GM23248 (cell line): Measurements from ENCODE around the gene ADAT2. TPM values are rescaled to one million over a fixed set of nuclear protein-coding genes. Genes with fewer than 3 reads are reported as not detected.

ENCODE experiments used
- DNase-seq: peaks from one replicate; pipeline ENCODE4 v3.0.0-alpha.2; 2015
- H2AFZ ChIP-seq: fragments of 200-600 bp; sonication (generic); 2 replicates; pipeline ENCODE4 v1.6.1; 2016; ENCODE audit warnings: antibody characterized with exemption
- H3F3A ChIP-seq: fragments of 200-600 bp; sonication (generic); 2 replicates; pipeline ENCODE4 v1.6.1; 2016; ENCODE audit warnings: mild to moderate bottlenecking, antibody characterized with exemption, mixed run types; ENCODE audit not compliant: insufficient read depth
- H3K27ac ChIP-seq: fragments of 200-600 bp; sonication (generic); 2 replicates; pipeline ENCODE4 v1.5.1; 2016; ENCODE audit warnings: mild to moderate bottlenecking
- H3K27me3 ChIP-seq: fragments of 200-600 bp; sonication (generic); replicated peaks from 2 replicates; pipeline ENCODE4 v1.6.1; 2016; ENCODE audit warnings: mild to moderate bottlenecking; ENCODE audit not compliant: insufficient read depth
- H3K36me3 ChIP-seq: fragments of 200-600 bp; sonication (generic); 2 replicates; pipeline ENCODE4 v1.6.1; 2016; ENCODE audit warnings: low read depth, mild to moderate bottlenecking
- H3K4me1 ChIP-seq: fragments of 200-600 bp; sonication (generic); 2 replicates; pipeline ENCODE4 v1.6.1; 2016; ENCODE audit warnings: mild to moderate bottlenecking; ENCODE audit not compliant: insufficient read depth
- H3K4me2 ChIP-seq: fragments of 200-600 bp; sonication (generic); one replicate; pipeline ENCODE4 v1.6.1; 2016; ENCODE audit warnings: mild to moderate bottlenecking; ENCODE audit not compliant: unreplicated experiment
- H3K4me3 ChIP-seq: fragments of 200-600 bp; sonication (generic); 2 replicates; pipeline ENCODE4 v1.5.1; 2016; ENCODE audit warnings: mild to moderate bottlenecking
- H3K79me2 ChIP-seq: fragments of 200-600 bp; sonication (generic); 2 replicates; pipeline ENCODE4 v1.6.1; 2016; ENCODE audit warnings: mild to moderate bottlenecking; ENCODE audit not compliant: insufficient read depth
- H3K9ac ChIP-seq: fragments of 200-600 bp; sonication (generic); 2 replicates; pipeline ENCODE4 v1.6.1; 2016; ENCODE audit warnings: mild to moderate bottlenecking
- H3K9me2 ChIP-seq: fragments of 200-600 bp; sonication (generic); 2 replicates; pipeline ENCODE4 v1.6.1; 2016; ENCODE audit warnings: mixed run types, mild to moderate bottlenecking, moderate library complexity; ENCODE audit not compliant: insufficient read depth
- H3K9me3 ChIP-seq: fragments of 200-600 bp; sonication (generic); one replicate; pipeline ENCODE4 v1.6.1; 2017; ENCODE audit warnings: low read depth
- H4K20me1 ChIP-seq: fragments of 200-600 bp; sonication (generic); 2 replicates; pipeline ENCODE4 v1.6.0; 2016; ENCODE audit not compliant: insufficient read depth
- EZH2 ChIP-seq: fragments of 200-600 bp; sonication (generic); IDR thresholded peaks from 2 replicates; pipeline ENCODE4 v1.6.1; 2018; ENCODE audit warnings: antibody characterized with exemption, mild to moderate bottlenecking; ENCODE audit not compliant: insufficient read depth, poor library complexity, severe bottlenecking
- EZH2phosphoT487 ChIP-seq: fragments of 200-600 bp; sonication (generic); IDR thresholded peaks from 2 replicates; pipeline ENCODE4 v1.6.1; 2018; ENCODE audit warnings: antibody characterized with exemption, moderate library complexity, mild to moderate bottlenecking, low read depth; ENCODE audit not compliant: insufficient read depth
- WGBS, 2 experiments: methylation state at CpG; one replicate each; pipeline ENCODE4 v1.1.6; 2015 to 2017; ENCODE audit warnings: low lambda C conversion rate in 2 of 2, low coverage in 1 of 2; ENCODE audit errors: missing lambda C conversion rate in 2 of 2; 5-methylcytosine and 5-hydroxymethylcytosine counted together
- in situ Hi-C: fragments of 300-500 bp; cut with MboI; formaldehyde crosslinking; loops from 2 replicates; pipeline ENCODE4 v1.15.0; 2020
- polyA plus RNA-seq: library from polyadenylated mRNA; unstranded; fragments of >200 nt; fragmentation: Nextera tagmentation; extraction: Ambion mirVana; gene quantifications from 2 replicates; pipeline ENCODE4 v1.2.1, GENCODE V29; 2016
- total RNA-seq: library from RNA; depleted of rRNA; stranded (reverse); fragments of >200 nt; shearing (Covaris generic); gene quantifications from 2 replicates; pipeline ENCODE4 v1.2.3, GENCODE V29; 2014

The ADAT2 gene
- total and polyA plus RNA-seq, 2 experiments from 2014 or later = 3.2 to 4.2 TPM

- H3K36me3 ChIP-seq = no peaks in the 10 kb centered on the region
- peaks cover 23% of the 10 kb centered on the region for H3F3A ChIP-seq
- peak overlapping the region; percentile 22; the same call in 1 of the 2 replicates for H3K4me3 ChIP-seq
- H3K27ac ChIP-seq = peak overlapping the region; percentile 84
- peak; percentile 80 for DNase-seq
- H2AFZ ChIP-seq = peak overlapping the region; percentile 41
- H3K4me1 ChIP-seq = peaks cover 35% of the 10 kb centered on the region
- no peaks in the 10 kb centered on the region for H3K9me2 ChIP-seq
- peak overlapping the region; percentile 64 for H3K9ac ChIP-seq
- no peak for TF ChIP-seq EZH2phosphoT487
- no peak for TF ChIP-seq EZH2
- H3K4me2 ChIP-seq = peak overlapping the region; percentile 50
- 56 to 63% methylated on average over 16 of the region's 16 CpGs for WGBS, 2 experiments
- H3K79me2 ChIP-seq = no peaks in the 10 kb centered on the region
- H3K9me3 ChIP-seq = no peaks in the 10 kb centered on the region
- in situ Hi-C loops = no loop called here
- H4K20me1 ChIP-seq = no peaks in the 10 kb centered on the region
- H3K27me3 ChIP-seq = no peaks in the 10 kb centered on the region
Measured at GRCh38 chr6:143397227-143398222, 53.0 kb downstream of the ADAT2 start.

- Histone ChIP-seq H3K36me3 (no peaks in the 10 kb centered on the region), H3K4me3 (no peak overlapping the region), H3K27me3 (no peaks in the 10 kb centered on the region), H3K9ac (no peak overlapping the region), H3K4me1 (peaks cover 28% of the 10 kb centered on the region), H3K9me3 (no peaks in the 10 kb centered on the region), H3K9me2 (no peaks in the 10 kb centered on the region), H3K79me2 (no peaks in the 10 kb centered on the region), H4K20me1 (no peaks in the 10 kb centered on the region), H3K27ac (peak overlapping the region; percentile 84), H2AFZ (no peak overlapping the region), H3K4me2 (no peak overlapping the region), H3F3A (peaks cover 23% of the 10 kb centered on the region)
- DNase-seq = peak; percentile 34
- in situ Hi-C loops = no loop called here
- WGBS, 2 experiments = 78 to 79% methylated on average over 10 of the region's 10 CpGs
- TF ChIP-seq EZH2 = no peak
- TF ChIP-seq EZH2phosphoT487 = no peak
Measured at GRCh38 chr6:143396497-143397226, 53.8 kb downstream of the ADAT2 start.

GRCh38 chr6:143395699-143396098 is 54.8 kb downstream of the ADAT2 start:
- Histone ChIP-seq H3F3A (peaks cover 23% of the 10 kb centered on the region), H3K27me3 (no peaks in the 10 kb centered on the region), H3K4me2 (no peak overlapping the region), H3K4me1 (peaks cover 20% of the 10 kb centered on the region), H3K4me3 (no peak overlapping the region), H3K9me2 (no peaks in the 10 kb centered on the region), H2AFZ (no peak overlapping the region), H3K36me3 (no peaks in the 10 kb centered on the region), H3K9ac (no peak overlapping the region), H4K20me1 (no peaks in the 10 kb centered on the region), H3K9me3 (no peaks in the 10 kb centered on the region), H3K27ac (no peak overlapping the region), H3K79me2 (no peaks in the 10 kb centered on the region)
- in situ Hi-C loops = no loop called here
- 98% methylated on average over 5 of the region's 5 CpGs for WGBS, 2 experiments
- no peak for TF ChIP-seq EZH2
- no peak for TF ChIP-seq EZH2phosphoT487
- no peak for DNase-seq

- TF ChIP-seq EZH2phosphoT487 (no peak), EZH2 (no peak)
- Histone ChIP-seq H3K9ac (no peak overlapping the region), H3K27ac (no peak overlapping the region), H3F3A (peaks cover 23% of the 10 kb centered on the region), H3K4me2 (no peak overlapping the region), H3K9me2 (no peaks in the 10 kb centered on the region), H3K79me2 (no peaks in the 10 kb centered on the region), H3K36me3 (no peaks in the 10 kb centered on the region), H3K4me1 (peaks cover 17% of the 10 kb centered on the region), H4K20me1 (no peaks in the 10 kb centered on the region), H3K27me3 (no peaks in the 10 kb centered on the region), H3K4me3 (no peak overlapping the region), H2AFZ (no peak overlapping the region), H3K9me3 (no peaks in the 10 kb centered on the region)
- WGBS, 2 experiments = 34 to 35% methylated on average over 4 of the region's 4 CpGs
- peak; percentile 46 for DNase-seq
- in situ Hi-C loops = no loop called here
Measured at GRCh38 chr6:143394389-143394788, 56.1 kb downstream of the ADAT2 start.
